GM10266 (cell line): ENCODE results near the gene FBXO5.

Experiments
- DNase-seq: peaks from one replicate; pipeline ENCODE4 v3.0.0; 2012; ENCODE audit errors: extremely low spot score
- TF ChIP-seq, protein P1 (sequence below): IDR thresholded peaks from 2 replicates; pipeline ENCODE4 v1.5.1; 2012; ENCODE audit warnings: mild to moderate bottlenecking, low read depth; ENCODE audit not compliant: control insufficient read depth, insufficient read depth; ENCODE audit errors: missing control alignments

The FBXO5 gene

DNA sequence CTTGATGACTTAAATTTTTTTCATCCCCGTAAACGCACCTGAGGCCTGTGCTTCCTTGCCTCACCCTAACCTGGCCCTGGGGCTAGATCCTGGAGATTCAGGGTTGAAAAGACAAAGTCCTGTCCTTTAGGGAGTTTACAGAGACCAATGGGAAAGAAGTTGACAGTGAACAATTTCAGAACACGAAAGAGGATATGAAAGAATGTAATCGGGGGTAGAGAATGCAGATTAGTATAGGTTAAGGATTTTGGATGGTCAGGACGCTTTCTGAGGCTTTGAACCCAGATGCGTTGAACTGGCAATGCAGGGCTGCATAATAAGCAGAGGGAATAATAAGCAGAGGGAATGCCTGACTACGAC lies 1.7 kb upstream of the FBXO5 start:
- TF ChIP-seq, protein P1, sequence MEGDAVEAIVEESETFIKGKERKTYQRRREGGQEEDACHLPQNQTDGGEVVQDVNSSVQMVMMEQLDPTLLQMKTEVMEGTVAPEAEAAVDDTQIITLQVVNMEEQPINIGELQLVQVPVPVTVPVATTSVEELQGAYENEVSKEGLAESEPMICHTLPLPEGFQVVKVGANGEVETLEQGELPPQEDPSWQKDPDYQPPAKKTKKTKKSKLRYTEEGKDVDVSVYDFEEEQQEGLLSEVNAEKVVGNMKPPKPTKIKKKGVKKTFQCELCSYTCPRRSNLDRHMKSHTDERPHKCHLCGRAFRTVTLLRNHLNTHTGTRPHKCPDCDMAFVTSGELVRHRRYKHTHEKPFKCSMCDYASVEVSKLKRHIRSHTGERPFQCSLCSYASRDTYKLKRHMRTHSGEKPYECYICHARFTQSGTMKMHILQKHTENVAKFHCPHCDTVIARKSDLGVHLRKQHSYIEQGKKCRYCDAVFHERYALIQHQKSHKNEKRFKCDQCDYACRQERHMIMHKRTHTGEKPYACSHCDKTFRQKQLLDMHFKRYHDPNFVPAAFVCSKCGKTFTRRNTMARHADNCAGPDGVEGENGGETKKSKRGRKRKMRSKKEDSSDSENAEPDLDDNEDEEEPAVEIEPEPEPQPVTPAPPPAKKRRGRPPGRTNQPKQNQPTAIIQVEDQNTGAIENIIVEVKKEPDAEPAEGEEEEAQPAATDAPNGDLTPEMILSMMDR = no peak
- DNase-seq = peak; percentile 27

DNA sequence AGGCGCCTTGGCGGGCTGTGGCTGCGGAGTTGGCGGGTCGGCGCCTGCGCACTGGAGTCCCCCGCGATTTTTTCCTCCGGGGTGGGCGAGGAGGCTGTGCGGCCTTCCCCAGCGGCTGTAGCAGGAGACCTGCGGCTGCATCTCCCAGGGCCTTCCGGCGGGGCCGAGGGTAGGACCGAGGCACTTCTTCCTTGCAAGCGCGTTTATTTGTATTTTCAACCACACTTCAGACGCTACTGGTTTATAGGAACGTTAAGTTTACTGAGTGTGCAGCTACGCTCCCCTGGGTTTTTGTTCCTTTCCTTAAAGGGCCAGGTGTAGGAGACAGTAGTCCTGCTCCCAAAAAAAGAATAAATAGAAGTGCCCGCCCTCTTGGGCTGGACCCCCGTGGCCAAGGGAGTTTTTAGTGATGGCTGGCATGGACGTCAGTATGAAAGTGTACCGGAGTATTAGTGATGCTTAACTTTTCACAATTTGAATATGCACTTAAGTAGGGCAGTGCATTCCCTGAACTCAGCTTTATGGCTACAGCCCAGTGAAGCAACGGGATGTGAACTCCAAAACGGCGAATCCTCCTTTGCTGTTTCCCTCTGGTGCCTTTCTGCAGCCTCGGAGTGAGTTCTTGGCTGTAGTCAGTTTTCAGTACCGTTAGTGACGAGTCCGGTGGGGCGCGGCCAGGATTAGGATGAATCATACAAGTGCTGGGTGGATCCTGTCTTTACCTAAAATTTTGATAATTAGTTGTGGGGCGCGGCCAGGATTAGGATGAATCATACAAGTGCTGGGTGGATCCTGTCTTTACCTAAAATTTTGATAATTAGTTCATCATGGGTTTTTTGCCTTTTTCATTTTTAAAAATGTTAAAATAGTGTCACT lies 1.0 kb upstream of the FBXO5 start:
- peak; percentile 93 for DNase-seq
- TF ChIP-seq, protein P1 = no peak

DNA sequence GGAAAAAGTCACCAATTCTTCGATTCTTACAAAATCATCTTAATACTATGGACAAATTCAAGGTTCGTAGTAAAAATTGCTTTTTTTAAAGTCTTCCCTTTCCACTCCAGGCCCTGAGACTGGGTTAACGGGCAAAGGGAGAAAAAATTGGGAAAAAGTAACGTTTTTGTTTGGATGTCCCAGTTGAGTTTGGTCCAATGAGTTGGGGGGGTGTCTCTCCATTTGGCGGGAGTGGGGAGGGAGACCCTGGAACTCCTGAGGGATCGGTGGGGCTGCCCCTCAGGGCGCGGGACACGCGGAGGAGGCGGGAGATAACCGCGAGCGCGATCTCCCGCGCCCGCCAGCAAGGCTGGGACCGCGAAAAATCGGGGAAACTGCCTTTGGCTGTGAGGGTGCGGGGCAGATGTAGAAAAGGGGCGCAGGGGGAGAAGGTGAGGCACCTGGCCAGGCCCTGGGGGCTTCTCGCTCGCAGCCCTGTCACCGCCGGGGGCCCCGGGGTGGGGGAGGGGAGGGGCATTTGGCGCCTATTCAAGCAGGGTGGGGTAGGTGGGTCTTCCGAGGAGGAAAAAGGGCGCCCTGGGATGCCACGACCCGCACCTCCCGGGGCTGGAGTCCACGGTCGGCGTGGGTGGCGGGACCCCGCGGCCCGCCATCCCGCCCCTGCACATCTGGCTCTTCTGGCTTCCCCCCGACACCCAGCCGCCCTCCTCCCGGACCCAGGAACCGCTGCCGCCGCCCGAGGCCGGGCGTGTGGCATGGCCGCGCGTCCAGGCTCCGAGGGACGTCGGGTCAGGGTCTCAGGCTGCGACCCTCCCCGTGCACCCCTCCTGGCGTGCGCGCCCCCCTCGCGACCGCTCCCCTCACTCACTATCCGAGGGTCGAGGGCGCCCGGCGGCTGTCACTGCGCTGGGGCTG lies 595 bp downstream of the FBXO5 start:
- TF ChIP-seq, protein P1 = no peak
- no peak for DNase-seq

DNA sequence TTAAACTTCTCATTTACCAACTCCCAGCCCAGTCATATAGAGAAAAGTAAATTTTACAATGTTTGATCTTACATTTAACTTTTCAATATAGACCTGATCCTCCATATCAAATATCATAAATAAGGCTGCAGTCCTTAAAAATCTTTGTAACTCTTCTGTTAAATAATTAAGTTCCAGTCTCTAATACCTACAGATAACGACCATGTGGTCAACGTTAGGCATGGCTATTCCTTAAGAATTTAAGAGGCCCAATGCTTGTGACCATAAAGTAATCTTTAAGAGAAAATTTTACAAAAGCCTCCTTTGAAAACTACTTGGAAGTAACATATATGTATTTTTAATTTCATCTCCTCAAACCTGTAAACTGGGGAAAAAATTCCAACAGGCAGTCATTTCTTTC lies 1.6 kb downstream of the FBXO5 start:
- TF ChIP-seq, protein P1 = no peak
- no peak for DNase-seq

DNA sequence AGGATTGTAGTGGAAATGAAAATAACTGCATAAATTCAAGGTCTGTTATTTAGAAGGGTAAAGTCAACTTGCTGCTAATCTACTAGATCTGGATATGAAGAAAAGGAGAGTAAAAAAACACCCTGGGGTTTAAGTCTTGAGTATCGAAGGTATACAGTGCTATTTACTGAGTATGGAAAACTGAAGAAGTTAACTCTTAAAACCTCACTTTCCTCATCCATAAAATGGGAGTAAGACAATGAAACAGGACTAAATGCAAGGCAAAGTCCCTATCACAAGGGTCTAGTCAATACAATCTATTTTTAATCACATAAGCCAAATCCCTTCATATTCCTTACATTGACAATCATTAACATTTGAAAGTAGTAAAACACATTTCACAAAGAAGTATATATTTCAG lies 2.2 kb downstream of the FBXO5 start:
- TF ChIP-seq, protein P1 = no peak
- DNase-seq = no peak

DNA sequence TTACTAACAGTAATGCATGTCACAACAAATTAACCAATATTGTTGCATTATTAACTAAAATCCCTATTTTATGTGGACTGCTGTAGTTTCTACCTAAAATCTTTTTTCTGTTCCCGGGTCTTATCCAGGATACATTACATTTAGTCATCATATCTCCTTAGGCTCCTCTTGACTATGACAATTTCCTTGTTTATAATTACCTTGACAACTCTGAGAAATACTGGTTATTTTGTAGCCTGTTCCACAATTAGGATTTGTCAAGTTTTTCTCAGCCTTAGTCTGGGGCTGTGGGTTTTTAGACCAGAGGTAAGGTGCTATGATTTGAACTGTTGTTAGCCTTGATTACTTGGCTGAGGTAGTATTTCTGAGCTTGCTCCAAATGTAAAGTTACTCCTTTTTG lies 3.7 kb downstream of the FBXO5 start:
- no peak for DNase-seq
- TF ChIP-seq, protein P1 = no peak
